Fibroblast of lung (primary cell): ENCODE results near the gene GRK5. TPM values are rescaled to one million over a fixed set of nuclear protein-coding genes. Genes with fewer than 3 reads are reported as not detected.

Experiments
- DNase-seq, 2 donors: peaks; one replicate each; pipeline versions ENCODE4 v3.0.0 to v3.0.0-alpha.2; 2010; ENCODE audit warnings: low read depth in 2 of 2
- H2AFZ ChIP-seq: 2 replicates; pipeline ENCODE4 v1.5.1; 2012; ENCODE audit warnings: low read length, control low read depth, inconsistent platforms
- H3K27ac ChIP-seq: 2 replicates; pipeline ENCODE4 v1.5.1; 2011; ENCODE audit warnings: low read length, control low read depth; ENCODE audit not compliant: insufficient read depth
- H3K27me3 ChIP-seq: 2 replicates; pipeline ENCODE4 v1.5.1; 2011; ENCODE audit warnings: mild to moderate bottlenecking, low read length; ENCODE audit not compliant: control insufficient read depth, insufficient read depth
- H3K36me3 ChIP-seq: 2 replicates; pipeline ENCODE4 v1.5.1; 2011; ENCODE audit warnings: low read length; ENCODE audit not compliant: control insufficient read depth, insufficient read depth
- H3K4me1 ChIP-seq: 2 replicates; pipeline ENCODE4 v1.5.1; 2011; ENCODE audit warnings: low read length; ENCODE audit not compliant: control insufficient read depth, insufficient read depth; ENCODE audit errors: extremely low read depth
- H3K4me2 ChIP-seq: 2 replicates; pipeline ENCODE4 v1.5.1; 2011; ENCODE audit warnings: low read length, control low read depth; ENCODE audit not compliant: insufficient read depth; ENCODE audit errors: extremely low read depth
- H3K4me3 ChIP-seq, 4 experiments: fragments of 200-600 bp in 1 of 4; sonication (generic) in 1 of 4; replicated peaks in 1 of 4; 2 replicates each; pipeline ENCODE4 v1.5.1; 2011 to 2016; ENCODE audit warnings: low read length in 4 of 4, low read depth in 3 of 4, mild to moderate bottlenecking in 3 of 4, control low read depth in 2 of 4, inconsistent platforms in 1 of 4, mixed read lengths in 1 of 4; ENCODE audit not compliant: insufficient read depth in 1 of 4; ENCODE audit errors: control extremely low read depth in 1 of 4
- H3K79me2 ChIP-seq: 2 replicates; pipeline ENCODE4 v1.5.1; 2012; ENCODE audit warnings: mild to moderate bottlenecking, low read length, inconsistent platforms; ENCODE audit not compliant: control insufficient read depth, insufficient read depth
- H3K9ac ChIP-seq: 2 replicates; pipeline ENCODE4 v1.5.1; 2011; ENCODE audit warnings: mild to moderate bottlenecking, low read length, control low read depth; ENCODE audit not compliant: insufficient read depth
- H3K9me3 ChIP-seq: 2 replicates; pipeline ENCODE4 v1.5.1; 2012; ENCODE audit warnings: low read depth, low read length; ENCODE audit not compliant: control insufficient read depth, insufficient read depth
- H4K20me1 ChIP-seq: 2 replicates; pipeline ENCODE4 v1.5.1; 2011; ENCODE audit warnings: low read length; ENCODE audit not compliant: control insufficient read depth, insufficient read depth; ENCODE audit errors: extremely low read depth
- EZH2 ChIP-seq: IDR thresholded peaks from 2 replicates; pipeline ENCODE4 v1.5.1; 2012; ENCODE audit warnings: low read length, control low read depth, mild to moderate bottlenecking; ENCODE audit errors: missing control alignments
- polyA plus RNA-seq, 2 donors: library from polyadenylated mRNA; depleted of rRNA in 1 of 2; stranded (reverse) in 1 of 2; unstranded in 1 of 2; fragments of >200 nt; gene quantifications; 2 replicates each; pipeline ENCODE4 v1.2.1, GENCODE V29; 2011 to 2012; ENCODE audit warnings: missing spikeins in 1 of 2
- total RNA-seq: library from RNA; depleted of rRNA; stranded (reverse); fragments of >200 nt; gene quantifications from 2 replicates; pipeline ENCODE4 v1.2.1, GENCODE V29; 2014
- TF ChIP-seq, protein P1 (sequence below), 2 donors: IDR thresholded peaks in 1 of 2; conservative IDR thresholded peaks in 1 of 2; 1 replicate in 1 of 2; 2 replicates in 1 of 2; pipeline ENCODE4 v1.5.1; 2011 to 2012; ENCODE audit warnings: low read length in 2 of 2, control low read depth in 1 of 2, inconsistent platforms in 1 of 2, low read depth in 1 of 2, mild to moderate bottlenecking in 1 of 2

Gene GRK5
- total and polyA plus RNA-seq, 2 donors (not counting 1 experiment from before 2014, with no cell fraction given): 24.1 to 90.3 TPM

DNA sequence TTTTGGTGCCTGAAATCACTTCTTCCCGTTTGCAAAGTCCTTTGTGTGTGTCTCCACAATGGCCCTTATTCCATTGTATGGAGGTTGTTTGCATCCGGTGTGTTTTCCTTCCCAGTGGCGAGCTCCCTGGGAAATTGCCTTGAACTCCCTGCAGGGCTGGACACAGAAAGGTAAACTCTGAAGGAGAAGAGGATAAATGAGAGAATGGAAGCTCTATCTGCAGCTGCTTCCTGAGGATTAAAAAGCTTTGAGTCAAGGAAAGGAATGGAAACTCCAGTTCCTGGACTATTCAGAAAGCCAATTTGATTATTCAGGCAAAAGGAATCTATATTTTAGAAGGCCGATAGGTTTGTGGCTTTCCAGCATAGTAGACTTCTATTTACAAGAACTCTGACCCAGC lies 4.4 kb upstream of the GRK5 start:
- no peaks in the 10 kb centered on the region for H3K36me3 ChIP-seq
- H3K4me2 ChIP-seq: no peak overlapping the region
- H3K27me3 ChIP-seq: no peaks in the 10 kb centered on the region
- peak; percentile 39 to 83 for DNase-seq
- H3K79me2 ChIP-seq: peaks cover 4% of the 10 kb centered on the region
- no peaks in the 10 kb centered on the region for H3K9me3 ChIP-seq
- no peak overlapping the region for H3K9ac ChIP-seq
- H3K4me3 ChIP-seq: no peak overlapping the region
- TF ChIP-seq EZH2: no peak
- TF ChIP-seq, protein P1, sequence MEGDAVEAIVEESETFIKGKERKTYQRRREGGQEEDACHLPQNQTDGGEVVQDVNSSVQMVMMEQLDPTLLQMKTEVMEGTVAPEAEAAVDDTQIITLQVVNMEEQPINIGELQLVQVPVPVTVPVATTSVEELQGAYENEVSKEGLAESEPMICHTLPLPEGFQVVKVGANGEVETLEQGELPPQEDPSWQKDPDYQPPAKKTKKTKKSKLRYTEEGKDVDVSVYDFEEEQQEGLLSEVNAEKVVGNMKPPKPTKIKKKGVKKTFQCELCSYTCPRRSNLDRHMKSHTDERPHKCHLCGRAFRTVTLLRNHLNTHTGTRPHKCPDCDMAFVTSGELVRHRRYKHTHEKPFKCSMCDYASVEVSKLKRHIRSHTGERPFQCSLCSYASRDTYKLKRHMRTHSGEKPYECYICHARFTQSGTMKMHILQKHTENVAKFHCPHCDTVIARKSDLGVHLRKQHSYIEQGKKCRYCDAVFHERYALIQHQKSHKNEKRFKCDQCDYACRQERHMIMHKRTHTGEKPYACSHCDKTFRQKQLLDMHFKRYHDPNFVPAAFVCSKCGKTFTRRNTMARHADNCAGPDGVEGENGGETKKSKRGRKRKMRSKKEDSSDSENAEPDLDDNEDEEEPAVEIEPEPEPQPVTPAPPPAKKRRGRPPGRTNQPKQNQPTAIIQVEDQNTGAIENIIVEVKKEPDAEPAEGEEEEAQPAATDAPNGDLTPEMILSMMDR (conservative IDR thresholded peaks at IDR 0.05 in 1 of 2, IDR thresholded peaks at IDR 0.05 in 1 of 2; ENCODE audit: low read depth in 1 of 2, low read length in 2 of 2): no peak
- H3K4me1 ChIP-seq: peaks cover 23% of the 10 kb centered on the region
- no peak overlapping the region for H3K27ac ChIP-seq
- H4K20me1 ChIP-seq: no peaks in the 10 kb centered on the region
- H2AFZ ChIP-seq: no peak overlapping the region

DNA sequence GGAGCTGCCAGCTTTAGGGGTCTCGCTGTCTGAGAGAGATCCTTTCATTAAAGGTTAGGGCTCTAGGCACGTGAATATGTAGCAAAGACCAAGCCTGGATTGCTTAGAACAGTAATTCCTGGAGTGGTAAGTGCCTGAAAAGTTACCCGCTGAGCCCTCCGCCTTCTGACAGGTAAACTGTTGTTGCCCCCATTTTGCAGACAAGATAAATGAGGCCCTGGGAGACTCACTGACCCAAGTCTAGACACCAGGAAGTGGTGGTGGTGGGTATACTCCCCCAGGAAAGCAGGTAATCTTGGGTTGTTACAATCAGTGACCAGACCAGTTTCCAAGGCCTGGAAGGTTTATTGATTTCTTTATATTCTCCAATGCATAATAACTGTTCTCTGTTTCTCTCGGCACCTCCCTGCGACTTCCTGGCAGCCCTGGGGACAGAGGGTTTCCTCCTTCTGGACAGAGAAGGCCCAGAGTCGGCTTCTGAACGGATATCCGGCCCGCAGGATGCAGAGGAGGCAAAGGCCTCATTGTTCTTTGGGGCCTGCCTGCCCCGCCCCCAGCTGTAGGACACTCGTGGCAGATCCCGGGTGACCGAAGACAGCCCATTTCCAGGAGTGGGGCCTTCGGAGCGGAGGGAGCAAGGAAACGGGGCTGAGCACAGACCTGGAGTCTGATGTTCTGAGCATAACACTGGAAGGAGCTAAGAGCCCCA lies 1.3 kb upstream of the GRK5 start:
- Histone ChIP-seq H3K9me3 (no peaks in the 10 kb centered on the region), H2AFZ (no peak overlapping the region), H3K79me2 (peaks cover 34% of the 10 kb centered on the region), H4K20me1 (no peaks in the 10 kb centered on the region), H3K4me1 (peaks cover 16% of the 10 kb centered on the region), H3K27me3 (no peaks in the 10 kb centered on the region), H3K4me3 (peak overlapping the region in 3 of 4 experiments; percentile 14 to 62 (median 44)), H3K27ac (peak overlapping the region; percentile 74), H3K4me2 (peak overlapping the region; percentile 62), H3K9ac (peak overlapping the region; percentile 81), H3K36me3 (no peaks in the 10 kb centered on the region)
- DNase-seq: peak in 1 of 2 donors; percentile 25
- TF ChIP-seq, protein P1 (conservative IDR thresholded peaks at IDR 0.05 in 1 of 2, IDR thresholded peaks at IDR 0.05 in 1 of 2; ENCODE audit: low read depth in 1 of 2, low read length in 2 of 2): no peak
- no peak for TF ChIP-seq EZH2

DNA sequence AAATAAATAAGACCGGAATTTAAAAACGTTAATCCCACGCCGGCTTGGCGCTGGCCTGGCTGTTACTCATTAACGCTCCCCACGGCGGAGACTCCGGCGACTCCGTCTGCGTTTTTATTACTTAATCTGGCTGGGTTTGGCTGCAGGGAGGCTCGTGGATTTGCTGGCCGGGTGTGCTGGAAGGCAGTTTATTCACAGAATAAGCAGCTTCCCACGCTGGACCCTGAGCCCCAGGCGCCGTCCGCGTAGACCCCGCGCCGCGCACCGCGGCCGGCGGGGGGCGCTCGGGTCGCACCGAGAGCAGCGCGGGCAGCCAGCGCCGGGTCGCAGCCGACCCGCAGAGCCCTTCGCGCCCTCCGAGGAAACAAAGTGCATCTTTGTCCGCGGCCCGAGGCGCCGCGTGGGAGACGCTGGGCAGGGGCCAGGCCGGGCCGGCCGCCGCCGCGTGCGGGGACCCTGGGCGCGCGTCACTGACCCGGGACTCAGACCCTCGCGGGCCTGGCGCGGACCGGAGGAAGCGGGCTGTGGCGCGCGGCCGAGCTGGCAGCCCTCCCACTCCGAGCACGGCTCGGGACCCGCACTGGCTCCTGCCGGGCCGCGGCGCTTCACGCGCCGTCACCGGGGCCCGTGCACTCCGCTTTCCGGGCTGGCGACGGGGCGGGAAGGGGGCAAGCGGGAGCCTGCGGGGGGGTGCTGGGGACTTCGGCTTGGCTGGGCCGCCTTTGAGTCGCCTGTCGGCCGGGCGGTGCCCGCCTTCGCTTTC lies 587 bp upstream of the GRK5 start:
- H3K4me3 ChIP-seq: peak overlapping the region; percentile 14 to 62 (median 46)
- peak overlapping the region; percentile 62 for H3K4me2 ChIP-seq
- H3K9me3 ChIP-seq: no peaks in the 10 kb centered on the region
- H3K79me2 ChIP-seq: peaks cover 39% of the 10 kb centered on the region
- peak overlapping the region; percentile 74 for H3K27ac ChIP-seq
- peak overlapping the region; percentile 81 for H3K9ac ChIP-seq
- H3K36me3 ChIP-seq: no peaks in the 10 kb centered on the region
- TF ChIP-seq EZH2: no peak
- TF ChIP-seq, protein P1 (conservative IDR thresholded peaks at IDR 0.05 in 1 of 2, IDR thresholded peaks at IDR 0.05 in 1 of 2; ENCODE audit: low read depth in 1 of 2, low read length in 2 of 2): peak in 1 of 2 donors; percentile 30
- no peak overlapping the region for H2AFZ ChIP-seq
- H3K4me1 ChIP-seq: peaks cover 19% of the 10 kb centered on the region
- peak; percentile 57 to 60 for DNase-seq
- no peaks in the 10 kb centered on the region for H4K20me1 ChIP-seq
- no peaks in the 10 kb centered on the region for H3K27me3 ChIP-seq
